ENCODE data around the gene WDR83. TPM values are rescaled to one million over a fixed set of nuclear protein-coding genes. Genes with fewer than 3 reads are reported as not detected.
"Not testable (repeated sequence)": the region's sequence is repeated elsewhere in the genome, so short reads cannot be mapped to it uniquely, and the experiment has no call there.

The WDR83 gene
- total RNA-seq, 1 donor from 2014 or later: 7.5 TPM

- no peak for DNase-seq (ENCODE audit: low read depth, low spot score)
Measured at GRCh38 chr19:12655546-12655945, 11.1 kb upstream of the WDR83 start.

- no peak for DNase-seq (ENCODE audit: low read depth, low spot score)
Measured at GRCh38 chr19:12656899-12657571, 9.6 kb upstream of the WDR83 start.

GRCh38 chr19:12657966-12658365, 8.6 kb upstream of the WDR83 start:
- no peak for DNase-seq (ENCODE audit: low read depth, low spot score)

- no peak for DNase-seq (ENCODE audit: low read depth, low spot score)
Measured at GRCh38 chr19:12660980-12661379, 5.6 kb upstream of the WDR83 start.

GRCh38 chr19:12664406-12665280, 2.0 kb upstream of the WDR83 start:
- DNase-seq (ENCODE audit: low read depth, low spot score): no peak

GRCh38 chr19:12665281-12665573, 1.4 kb upstream of the WDR83 start:
- DNase-seq (ENCODE audit: low read depth, low spot score): no peak

GRCh38 chr19:12665671-12666264, 839 bp upstream of the WDR83 start:
- no peak for DNase-seq (ENCODE audit: low read depth, low spot score)

- DNase-seq (ENCODE audit: low read depth, low spot score): no peak
Measured at GRCh38 chr19:12667731-12668302, 1.2 kb downstream of the WDR83 start.

GRCh38 chr19:12668346-12668745, 1.7 kb downstream of the WDR83 start:
- DNase-seq (ENCODE audit: low read depth, low spot score): no peak

- DNase-seq (ENCODE audit: low read depth, low spot score): no peak
Measured at GRCh38 chr19:12668932-12669269, 2.3 kb downstream of the WDR83 start.

- DNase-seq (ENCODE audit: low read depth, low spot score): no peak
Measured at GRCh38 chr19:12669270-12670158, 2.9 kb downstream of the WDR83 start.

GRCh38 chr19:12670159-12670928, 3.7 kb downstream of the WDR83 start:
- no peak for DNase-seq (ENCODE audit: low read depth, low spot score)

GRCh38 chr19:12672744-12673143, 6.1 kb downstream of the WDR83 start:
- no peak for DNase-seq (ENCODE audit: low read depth, low spot score)

GRCh38 chr19:12675399-12675798, 8.8 kb downstream of the WDR83 start:
- DNase-seq (ENCODE audit: low read depth, low spot score): no peak

- DNase-seq (ENCODE audit: low read depth, low spot score): no peak
Measured at GRCh38 chr19:12675940-12676339, 9.3 kb downstream of the WDR83 start.

- DNase-seq (ENCODE audit: low read depth, low spot score): no peak
Measured at GRCh38 chr19:12676384-12676792, 9.8 kb downstream of the WDR83 start.

- no peak for DNase-seq (ENCODE audit: low read depth, low spot score)
Measured at GRCh38 chr19:12676928-12677327, 10.3 kb downstream of the WDR83 start.

GRCh38 chr19:12678039-12678438, 11.4 kb downstream of the WDR83 start:
- not testable (repeated sequence) for DNase-seq (ENCODE audit: low read depth, low spot score)

GRCh38 chr19:12680034-12680433, 13.4 kb downstream of the WDR83 start:
- DNase-seq (ENCODE audit: low read depth, low spot score): no peak

All from pulmonary artery endothelial cell (primary cell).